ENCODE measurements around the gene PON1. TPM values are rescaled to one million over a fixed set of nuclear protein-coding genes. Genes with fewer than 3 reads are reported as not detected.

Gene PON1
- total and polyA plus RNA-seq, 2 of the 8 experiments (the other 6 are each of a cell fraction or from before 2014, with no cell fraction given): not detected

GRCh38 chr7:95276114-95276513 is 48.2 kb downstream of the PON1 start:
- ChIA-PET CTCF (ENCODE audit: partially characterized antibody) (interaction anchor here (1.1 kb wide), 1 partner anchor 12 kb away, joined by 4 read pairs; no protein-coding TSS in a partner anchor), POLR2A (ENCODE audit: partially characterized antibody) (no interaction called here)
- Histone ChIP-seq H3K27me3 (replicated peaks in 1 of 4; ENCODE audit: control insufficient read depth in 3 of 4, extremely low read depth in 1 of 4, insufficient read depth in 3 of 4, low read length in 3 of 4) (no peaks in the 10 kb centered on the region), H4K20me1 (replicated peaks in 1 of 2; ENCODE audit: control insufficient read depth in 1 of 2, insufficient read depth in 2 of 2, low read length in 2 of 2) (no peaks in the 10 kb centered on the region), H2BK120ac (replicated peaks; ENCODE audit: low read depth, low read length) (no peak overlapping the region), H3K4me3 (ENCODE audit: extremely low read depth in 1 of 4, insufficient read depth in 2 of 4, low read depth in 3 of 4, low read length in 4 of 4) (no peak overlapping the region), H2BK5ac (ENCODE audit: low read depth, low read length) (no peak overlapping the region), H3K79me2 (ENCODE audit: control insufficient read depth in 1 of 2, insufficient read depth in 2 of 2, low read length in 2 of 2) (no peaks in the 10 kb centered on the region), H2BK12ac (ENCODE audit: low read depth, low read length) (no peak overlapping the region), H3K23ac (ENCODE audit: insufficient read length) (no peak overlapping the region), H3K4me2 (ENCODE audit: insufficient read depth in 1 of 2, low read depth in 2 of 2, low read length in 2 of 2) (no peak overlapping the region), H4K91ac (replicated peaks; ENCODE audit: insufficient read length, low read length) (no peak overlapping the region), H3K9ac (replicated peaks in 1 of 4; ENCODE audit: extremely low read depth in 1 of 4, low read depth in 3 of 4, low read length in 3 of 4) (no peak overlapping the region), H3K36me3 (ENCODE audit: control insufficient read depth in 2 of 4, insufficient read depth in 4 of 4, low read length in 3 of 4) (peaks cover 0 to 6% (median 0%) of the 10 kb centered on the region in 4 experiments; a peak in 2 of 8 replicates), H3K4ac (replicated peaks; ENCODE audit: insufficient read length, low read depth, low read length) (no peak overlapping the region), H2BK15ac (ENCODE audit: low read length) (no peak overlapping the region), H3K18ac (ENCODE audit: extremely low read depth, low read length) (no peak overlapping the region), H3K56ac (replicated peaks; ENCODE audit: insufficient read length, low read depth, low read length) (no peak overlapping the region), H2AFZ (ENCODE audit: low read length) (no peak overlapping the region), H2BK20ac (ENCODE audit: low read length) (no peak overlapping the region), H3K79me1 (ENCODE audit: low read depth, low read length) (no peaks in the 10 kb centered on the region), H3K14ac (ENCODE audit: insufficient read length) (no peak overlapping the region), H4K8ac (ENCODE audit: extremely low read depth, insufficient read depth, low read length) (no peak overlapping the region), H2AK5ac (ENCODE audit: low read depth, low read length) (no peak overlapping the region), H3K27ac (ENCODE audit: low read depth, low read length) (no peak overlapping the region), H3K9me3 (ENCODE audit: insufficient read depth in 2 of 2, low read depth in 1 of 2, low read length in 1 of 2) (no peaks in the 10 kb centered on the region), H3K23me2 (ENCODE audit: low read depth, low read length) (no peaks in the 10 kb centered on the region), H3K4me1 (replicated peaks in 1 of 4; ENCODE audit: control insufficient read depth in 3 of 4, insufficient read depth in 4 of 4, low read length in 3 of 4) (no peaks in the 10 kb centered on the region), H4K5ac (ENCODE audit: insufficient read length, low read depth, low read length) (no peak overlapping the region)
- FAIRE-seq (no peak), DNase-seq (ENCODE audit: low read depth in 1 of 2, low spot score in 2 of 2) (no peak)
- TF ChIP-seq RBBP5 (IDR thresholded peaks at IDR 0.05; ENCODE audit: borderline replicate concordance, low read depth, low read length): no peak
- TF ChIP-seq RAD21 (IDR thresholded peaks at IDR 0.05 in 1 of 2, conservative IDR thresholded peaks at IDR 0.05 in 1 of 2; ENCODE audit: low read depth in 2 of 2, low read length in 2 of 2): no peak
- no peak for TF ChIP-seq YY1 (IDR thresholded peaks at IDR 0.05; ENCODE audit: low read depth, low read length)
- TF ChIP-seq GABPA (IDR thresholded peaks at IDR 0.05; ENCODE audit: borderline replicate concordance, insufficient read depth, low read length): no peak
- 100% methylated on average over 2 of the region's 2 CpGs; no CpG with 5 or more reads in 1 of the 2 experiments for WGBS, 2 experiments (ENCODE audit: extremely low coverage in 1 of 2, insufficient coverage in 1 of 2, insufficient read length in 1 of 2, insufficient replicate concordance in 2 of 2, low coverage in 1 of 2, low lambda C conversion rate in 2 of 2, missing lambda C conversion rate in 1 of 2)

Measured in H1 (cell line).